ENCODE results near the gene CCSER2.
A peak's percentile ranks its signal among the peaks of the same experiment; 100 is the strongest.
"Not testable (repeated sequence)": the region's sequence is repeated elsewhere in the genome, so short reads cannot be mapped to it uniquely, and the experiment has no call there.

The CCSER2 gene

GRCh38 chr10:84493951-84494848 lies 165.8 kb downstream of the CCSER2 start:
- peak; percentile 29 for DNase-seq (ENCODE audit: low read depth)
- H3K4me3 ChIP-seq (ENCODE audit: low read length): no peak overlapping the region
- TF ChIP-seq, protein P1, sequence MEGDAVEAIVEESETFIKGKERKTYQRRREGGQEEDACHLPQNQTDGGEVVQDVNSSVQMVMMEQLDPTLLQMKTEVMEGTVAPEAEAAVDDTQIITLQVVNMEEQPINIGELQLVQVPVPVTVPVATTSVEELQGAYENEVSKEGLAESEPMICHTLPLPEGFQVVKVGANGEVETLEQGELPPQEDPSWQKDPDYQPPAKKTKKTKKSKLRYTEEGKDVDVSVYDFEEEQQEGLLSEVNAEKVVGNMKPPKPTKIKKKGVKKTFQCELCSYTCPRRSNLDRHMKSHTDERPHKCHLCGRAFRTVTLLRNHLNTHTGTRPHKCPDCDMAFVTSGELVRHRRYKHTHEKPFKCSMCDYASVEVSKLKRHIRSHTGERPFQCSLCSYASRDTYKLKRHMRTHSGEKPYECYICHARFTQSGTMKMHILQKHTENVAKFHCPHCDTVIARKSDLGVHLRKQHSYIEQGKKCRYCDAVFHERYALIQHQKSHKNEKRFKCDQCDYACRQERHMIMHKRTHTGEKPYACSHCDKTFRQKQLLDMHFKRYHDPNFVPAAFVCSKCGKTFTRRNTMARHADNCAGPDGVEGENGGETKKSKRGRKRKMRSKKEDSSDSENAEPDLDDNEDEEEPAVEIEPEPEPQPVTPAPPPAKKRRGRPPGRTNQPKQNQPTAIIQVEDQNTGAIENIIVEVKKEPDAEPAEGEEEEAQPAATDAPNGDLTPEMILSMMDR (conservative IDR thresholded peaks at IDR 0.05; ENCODE audit: low read depth, low read length): no peak

DNA sequence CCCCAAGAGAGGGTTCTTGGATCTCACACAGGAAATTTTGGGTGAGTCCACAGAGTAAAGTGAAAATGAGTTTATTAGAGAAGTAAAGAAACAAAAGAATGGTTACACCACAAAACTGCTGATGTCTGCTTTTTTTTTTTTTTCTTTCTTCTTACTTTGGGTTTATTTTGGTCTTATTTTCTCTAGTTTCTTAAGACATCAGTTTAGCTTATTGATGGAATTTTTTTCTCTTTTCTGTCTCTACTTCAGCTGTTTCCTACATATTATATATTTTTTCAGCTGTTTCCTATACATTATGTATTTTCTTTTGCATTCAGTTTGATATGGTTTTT lies 166.4 kb downstream of the CCSER2 start:
- TF ChIP-seq, protein P1 (conservative IDR thresholded peaks at IDR 0.05; ENCODE audit: low read depth, low read length): no peak
- no peak for DNase-seq (ENCODE audit: low read depth)
- no peak overlapping the region for H3K4me3 ChIP-seq (ENCODE audit: low read length)

- TF ChIP-seq, protein P1 (conservative IDR thresholded peaks at IDR 0.05; ENCODE audit: low read depth, low read length): no peak
- no peak for DNase-seq (ENCODE audit: low read depth)
Observed at GRCh38 chr10:84497978-84498377, 169.6 kb downstream of the CCSER2 start.

DNA sequence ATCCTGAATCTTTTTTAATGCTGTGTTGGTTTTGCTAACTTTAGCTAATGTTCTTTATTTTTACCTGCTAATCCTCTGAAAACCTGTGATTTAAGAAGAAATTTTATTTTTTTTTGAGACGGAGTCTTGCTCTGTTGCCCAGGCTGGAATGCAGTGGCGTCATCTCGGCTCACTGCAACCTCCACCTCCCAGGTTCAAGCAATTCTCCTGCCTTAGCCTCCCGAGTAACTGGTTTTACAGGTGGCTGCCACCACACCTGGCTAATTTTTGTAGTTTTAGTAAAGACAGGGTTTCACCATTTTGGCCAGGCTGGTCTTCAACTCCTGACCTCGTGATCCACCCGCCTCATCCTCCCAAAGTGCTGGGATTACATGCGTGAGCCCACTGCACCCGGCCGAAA lies 170.7 kb downstream of the CCSER2 start:
- not testable (repeated sequence) for H3K4me3 ChIP-seq (ENCODE audit: low read length); DNase-seq (ENCODE audit: low read depth)

More at GRCh38 chr10:84497978-84498377, 169.6 kb downstream of the CCSER2 start:
- no peak overlapping the region for H3K4me3 ChIP-seq (ENCODE audit: low read length)

- TF ChIP-seq, protein P1 (conservative IDR thresholded peaks at IDR 0.05; ENCODE audit: low read depth, low read length): no peak
- no peak for DNase-seq (ENCODE audit: low read depth)
Observed at GRCh38 chr10:84499846-84500245, 171.5 kb downstream of the CCSER2 start.

DNA sequence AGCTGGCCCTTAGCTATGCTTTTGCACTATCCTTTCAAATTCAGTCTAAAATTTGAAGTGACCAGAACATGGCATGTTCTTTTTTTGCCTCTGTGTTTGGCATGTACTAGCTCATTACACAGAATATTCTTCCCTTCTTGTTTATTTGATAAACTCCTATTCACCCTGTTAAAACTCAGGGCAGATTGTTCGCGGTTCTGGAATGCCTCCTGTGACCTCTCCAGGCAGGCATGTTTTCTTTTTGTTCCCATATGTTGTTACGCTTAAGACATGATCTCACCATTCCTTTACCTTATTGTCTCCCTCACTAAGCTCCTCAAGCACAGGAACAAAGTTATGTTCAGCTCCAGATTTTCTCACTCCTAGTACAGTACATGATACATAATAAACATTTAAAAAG lies 181.7 kb downstream of the CCSER2 start:
- peak; percentile 9 for DNase-seq (ENCODE audit: low read depth)
- TF ChIP-seq, protein P1 (conservative IDR thresholded peaks at IDR 0.05; ENCODE audit: low read depth, low read length): no peak
- H3K4me3 ChIP-seq (ENCODE audit: low read length): no peak overlapping the region

More at GRCh38 chr10:84499846-84500245, 171.5 kb downstream of the CCSER2 start:
- no peak overlapping the region for H3K4me3 ChIP-seq (ENCODE audit: low read length)

- DNase-seq (ENCODE audit: low read depth): no peak
- no peak overlapping the region for H3K4me3 ChIP-seq (ENCODE audit: low read length)
- TF ChIP-seq, protein P1 (conservative IDR thresholded peaks at IDR 0.05; ENCODE audit: low read depth, low read length): no peak
Observed at GRCh38 chr10:84511106-84511505, 182.7 kb downstream of the CCSER2 start.
